Camera-type eye (tissue), 1 donor: Measurements from ENCODE around the gene EPSTI1. TPM values are rescaled to one million over a fixed set of nuclear protein-coding genes. Genes with fewer than 3 reads are reported as not detected.

Experiments used
- total RNA-seq: library from RNA; depleted of rRNA; stranded (reverse); fragments of >200 nt; gene quantifications from one replicate; pipeline ENCODE4 v1.2.3, GENCODE V29; 2014

EPSTI1 gene
- 2.4 TPM for total RNA-seq

GRCh38 chr13:42991898-42992763, at the start of gene EPSTI1:
Gene EPSTI1 (minus strand): TSS chr13:42992241. CDS start chr13:42992165, 76 bp downstream.

DNA sequence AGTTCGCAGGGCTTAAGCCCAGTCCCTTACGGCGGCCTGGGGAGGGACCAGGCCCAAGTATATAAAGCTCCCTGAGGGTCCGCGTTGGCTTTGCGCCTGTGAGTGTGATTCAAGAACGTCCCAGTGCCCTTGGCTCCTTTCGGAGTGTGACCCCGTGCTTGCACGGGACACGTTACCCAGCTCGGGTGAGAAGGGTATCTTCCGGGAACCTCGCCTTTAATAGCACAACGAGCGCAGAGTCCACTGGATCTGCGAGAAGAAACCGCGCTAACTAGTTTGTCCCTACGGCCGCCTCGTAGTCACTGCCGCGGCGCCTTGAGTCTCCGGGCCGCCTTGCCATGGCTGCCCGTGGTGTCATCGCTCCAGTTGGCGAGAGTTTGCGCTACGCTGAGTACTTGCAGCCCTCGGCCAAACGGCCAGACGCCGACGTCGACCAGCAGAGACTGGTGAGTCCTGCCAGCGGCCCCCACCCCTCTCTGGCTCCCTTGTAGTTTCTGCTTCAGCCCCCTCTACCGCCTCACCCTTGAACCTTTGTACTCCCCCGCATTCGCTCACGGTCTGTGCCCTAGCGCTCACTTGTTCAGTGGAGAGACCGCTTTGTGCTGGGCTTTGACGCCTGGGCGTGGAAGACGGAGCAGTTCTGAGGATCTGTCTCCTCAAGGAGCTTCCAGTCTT, 31.4 kb upstream of the EPSTI1 start, which contains the start of gene DNAJC15:
Gene DNAJC15, plus strand, starts transcription at position 298 of the 675 bp plus-strand sequence. Its CDS starts 41 bp downstream, at position 339.

Other genes with a start within 250 kb of the EPSTI1 start
- gene FAM216B, start 210.7 kb downstream of the EPSTI1 start, total RNA-seq = 0.55 TPM
- 14.2 TPM for gene DNAJC15, start 31.3 kb upstream of the EPSTI1 start, total RNA-seq